Measurements from ENCODE around the gene ECT2L. TPM values are rescaled to one million over a fixed set of nuclear protein-coding genes. Genes with fewer than 3 reads are reported as not detected.

Gene ECT2L
- total RNA-seq, 1 donor from 2014 or later, result not detected

DNA sequence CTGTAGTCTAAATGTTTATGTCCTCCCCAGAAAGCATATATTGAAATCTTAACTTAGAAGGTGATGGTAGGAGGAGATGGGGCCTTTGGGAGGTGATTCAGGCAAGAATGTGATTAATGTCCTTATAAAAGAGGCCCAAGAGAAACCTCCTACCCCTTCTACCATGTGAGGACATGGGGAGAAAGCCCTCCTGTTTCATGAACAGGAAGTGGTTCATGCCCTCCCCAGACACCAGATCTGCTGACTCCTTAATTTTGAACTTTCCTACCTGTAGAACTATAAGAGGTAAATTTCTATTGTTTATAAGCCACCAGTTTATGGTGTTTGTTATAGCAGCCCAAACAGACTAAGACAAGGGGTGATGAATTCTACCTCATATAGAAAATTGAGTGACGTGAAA lies 8.7 kb upstream of the ECT2L start:
- no peak overlapping the region for H3K4me3 Mint-ChIP-seq (ENCODE audit: unreplicated experiment)
- no peak overlapping the region for H3K27ac Mint-ChIP-seq (ENCODE audit: unreplicated experiment)
- no peak for DNase-seq (ENCODE audit: low spot score)
- TF ChIP-seq, protein P1, sequence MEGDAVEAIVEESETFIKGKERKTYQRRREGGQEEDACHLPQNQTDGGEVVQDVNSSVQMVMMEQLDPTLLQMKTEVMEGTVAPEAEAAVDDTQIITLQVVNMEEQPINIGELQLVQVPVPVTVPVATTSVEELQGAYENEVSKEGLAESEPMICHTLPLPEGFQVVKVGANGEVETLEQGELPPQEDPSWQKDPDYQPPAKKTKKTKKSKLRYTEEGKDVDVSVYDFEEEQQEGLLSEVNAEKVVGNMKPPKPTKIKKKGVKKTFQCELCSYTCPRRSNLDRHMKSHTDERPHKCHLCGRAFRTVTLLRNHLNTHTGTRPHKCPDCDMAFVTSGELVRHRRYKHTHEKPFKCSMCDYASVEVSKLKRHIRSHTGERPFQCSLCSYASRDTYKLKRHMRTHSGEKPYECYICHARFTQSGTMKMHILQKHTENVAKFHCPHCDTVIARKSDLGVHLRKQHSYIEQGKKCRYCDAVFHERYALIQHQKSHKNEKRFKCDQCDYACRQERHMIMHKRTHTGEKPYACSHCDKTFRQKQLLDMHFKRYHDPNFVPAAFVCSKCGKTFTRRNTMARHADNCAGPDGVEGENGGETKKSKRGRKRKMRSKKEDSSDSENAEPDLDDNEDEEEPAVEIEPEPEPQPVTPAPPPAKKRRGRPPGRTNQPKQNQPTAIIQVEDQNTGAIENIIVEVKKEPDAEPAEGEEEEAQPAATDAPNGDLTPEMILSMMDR (IDR thresholded peaks at IDR 0.05; ENCODE audit: unreplicated experiment), result no peak
- H3K36me3 Mint-ChIP-seq (ENCODE audit: low read depth, unreplicated experiment), result no peaks in the 10 kb centered on the region
- peaks cover 3% of the 10 kb centered on the region for H3K4me1 Mint-ChIP-seq (ENCODE audit: unreplicated experiment)
- no peaks in the 10 kb centered on the region for H3K27me3 Mint-ChIP-seq (ENCODE audit: unreplicated experiment)
- no peaks in the 10 kb centered on the region for H3K9me3 Mint-ChIP-seq (ENCODE audit: unreplicated experiment)

DNA sequence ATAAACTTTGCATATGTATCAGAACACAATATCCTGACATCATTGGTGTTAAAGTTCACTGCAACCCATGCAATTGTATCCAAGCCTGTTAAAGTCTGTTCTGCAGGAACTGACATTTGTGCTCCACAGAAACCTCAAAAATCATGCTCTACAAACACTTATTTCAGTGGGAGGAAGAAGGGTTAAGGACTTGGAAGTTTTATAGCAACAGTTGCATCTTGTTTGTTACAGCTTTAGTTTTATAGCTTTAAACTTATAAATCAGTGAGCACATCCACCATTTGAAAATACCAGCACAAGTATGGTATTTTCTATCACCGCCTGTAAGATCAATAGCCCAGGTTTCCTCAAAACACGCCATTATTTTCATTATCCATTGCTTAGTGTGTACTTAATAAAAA lies 884 bp downstream of the ECT2L start:
- H3K27ac Mint-ChIP-seq (ENCODE audit: unreplicated experiment), result no peak overlapping the region
- TF ChIP-seq, protein P1 (IDR thresholded peaks at IDR 0.05; ENCODE audit: unreplicated experiment), result no peak
- no peak for DNase-seq (ENCODE audit: low spot score)
- H3K27me3 Mint-ChIP-seq (ENCODE audit: unreplicated experiment), result no peaks in the 10 kb centered on the region
- no peaks in the 10 kb centered on the region for H3K9me3 Mint-ChIP-seq (ENCODE audit: unreplicated experiment)
- no peaks in the 10 kb centered on the region for H3K36me3 Mint-ChIP-seq (ENCODE audit: low read depth, unreplicated experiment)
- H3K4me1 Mint-ChIP-seq (ENCODE audit: unreplicated experiment), result no peaks in the 10 kb centered on the region
- no peak overlapping the region for H3K4me3 Mint-ChIP-seq (ENCODE audit: unreplicated experiment)

DNA sequence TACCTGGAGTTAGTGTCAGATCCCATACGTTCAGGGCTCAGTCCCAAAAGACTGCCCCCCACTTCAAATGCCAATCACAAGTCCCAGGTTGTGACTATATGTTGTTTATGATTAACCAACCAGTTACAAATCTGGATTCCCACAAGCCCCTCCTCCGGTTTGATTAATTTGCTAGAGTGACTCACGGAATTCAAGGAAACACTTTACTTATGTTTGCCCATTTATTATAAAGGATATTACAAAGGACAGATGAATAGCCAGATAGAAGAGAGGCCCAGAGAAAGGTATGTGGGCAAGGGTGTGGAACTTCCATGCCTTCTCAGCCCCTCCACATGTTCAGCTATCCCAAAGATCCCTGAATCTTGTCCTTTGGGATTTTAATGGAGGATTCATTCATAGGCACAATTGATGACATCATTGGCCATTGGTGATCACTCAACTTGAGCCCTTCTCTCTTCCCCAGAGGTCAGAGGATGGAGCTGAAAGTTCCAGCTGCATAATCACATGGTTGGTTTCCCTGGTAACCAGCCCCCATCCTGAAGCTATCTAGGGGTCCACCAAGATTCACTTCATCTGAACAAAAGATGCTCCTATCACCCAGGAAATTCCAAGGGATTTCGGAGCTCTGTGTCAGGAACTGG lies 2.0 kb downstream of the ECT2L start:
- no peak overlapping the region for H3K4me3 Mint-ChIP-seq (ENCODE audit: unreplicated experiment)
- DNase-seq (ENCODE audit: low spot score), result no peak
- no peaks in the 10 kb centered on the region for H3K36me3 Mint-ChIP-seq (ENCODE audit: low read depth, unreplicated experiment)
- no peaks in the 10 kb centered on the region for H3K27me3 Mint-ChIP-seq (ENCODE audit: unreplicated experiment)
- TF ChIP-seq, protein P1 (IDR thresholded peaks at IDR 0.05; ENCODE audit: unreplicated experiment), result no peak
- H3K9me3 Mint-ChIP-seq (ENCODE audit: unreplicated experiment), result no peaks in the 10 kb centered on the region
- no peaks in the 10 kb centered on the region for H3K4me1 Mint-ChIP-seq (ENCODE audit: unreplicated experiment)
- no peak overlapping the region for H3K27ac Mint-ChIP-seq (ENCODE audit: unreplicated experiment)

DNA sequence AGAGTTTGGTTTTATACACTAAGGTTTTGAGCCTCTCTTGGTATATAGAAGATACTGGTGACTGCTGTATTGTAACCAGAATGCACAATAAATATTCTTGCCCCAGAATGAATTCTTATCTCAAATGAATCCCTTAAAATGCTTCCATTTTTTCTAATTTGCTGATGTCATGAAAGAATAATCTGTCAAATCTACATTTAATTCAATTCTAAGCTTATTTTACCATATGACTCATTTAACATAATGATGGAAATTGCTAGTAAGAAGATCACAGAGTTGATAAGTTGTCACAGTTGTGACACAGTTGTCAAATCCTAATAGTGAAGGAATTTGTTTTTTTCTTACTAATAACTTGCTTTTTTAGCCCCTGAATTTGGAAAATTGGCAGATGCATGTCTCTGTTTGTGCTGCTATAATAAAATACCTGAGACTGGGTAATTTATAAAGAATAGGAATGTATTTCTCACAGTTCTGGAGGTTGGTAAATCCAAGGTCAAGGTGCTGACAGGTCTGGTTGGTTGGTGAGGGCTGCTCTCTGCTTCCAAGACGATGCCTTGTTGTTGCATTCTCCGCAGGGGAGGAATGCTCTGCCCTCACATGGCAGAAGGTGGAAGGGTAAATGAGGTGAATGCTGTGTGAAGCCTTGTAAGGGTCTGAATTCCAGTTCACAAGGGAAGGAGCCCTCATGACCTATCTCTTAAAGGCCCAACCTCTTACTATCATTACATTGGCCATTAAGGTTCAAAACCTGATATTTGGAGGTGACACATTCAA lies 4.7 kb downstream of the ECT2L start:
- H3K9me3 Mint-ChIP-seq (ENCODE audit: unreplicated experiment), result no peaks in the 10 kb centered on the region
- no peak for DNase-seq (ENCODE audit: low spot score)
- H3K36me3 Mint-ChIP-seq (ENCODE audit: low read depth, unreplicated experiment), result no peaks in the 10 kb centered on the region
- TF ChIP-seq, protein P1 (IDR thresholded peaks at IDR 0.05; ENCODE audit: unreplicated experiment), result no peak
- no peak overlapping the region for H3K27ac Mint-ChIP-seq (ENCODE audit: unreplicated experiment)
- no peak overlapping the region for H3K4me3 Mint-ChIP-seq (ENCODE audit: unreplicated experiment)
- no peaks in the 10 kb centered on the region for H3K4me1 Mint-ChIP-seq (ENCODE audit: unreplicated experiment)
- no peaks in the 10 kb centered on the region for H3K27me3 Mint-ChIP-seq (ENCODE audit: unreplicated experiment)

DNA sequence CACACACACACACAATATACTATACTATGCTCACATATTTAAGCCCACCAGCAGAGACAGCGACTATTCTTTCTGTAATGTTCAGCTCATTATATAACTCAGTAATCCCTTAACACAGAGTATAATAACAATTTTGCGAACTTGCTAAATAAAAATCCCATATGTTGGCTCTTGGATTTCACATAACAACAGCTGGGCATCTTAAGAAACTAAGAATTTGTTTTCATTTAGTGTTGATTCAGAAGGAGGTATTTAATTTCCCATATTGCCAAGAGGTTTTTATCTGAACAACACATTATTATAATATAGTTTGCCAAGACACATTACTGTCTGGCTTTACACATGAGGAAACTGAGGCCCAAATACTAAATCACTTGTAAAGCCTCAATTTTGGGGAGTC lies 7.4 kb downstream of the ECT2L start:
- H3K36me3 Mint-ChIP-seq (ENCODE audit: low read depth, unreplicated experiment), result no peaks in the 10 kb centered on the region
- no peaks in the 10 kb centered on the region for H3K9me3 Mint-ChIP-seq (ENCODE audit: unreplicated experiment)
- TF ChIP-seq, protein P1 (IDR thresholded peaks at IDR 0.05; ENCODE audit: unreplicated experiment), result no peak
- no peaks in the 10 kb centered on the region for H3K27me3 Mint-ChIP-seq (ENCODE audit: unreplicated experiment)
- no peak for DNase-seq (ENCODE audit: low spot score)
- H3K4me3 Mint-ChIP-seq (ENCODE audit: unreplicated experiment), result no peak overlapping the region
- no peak overlapping the region for H3K27ac Mint-ChIP-seq (ENCODE audit: unreplicated experiment)
- no peaks in the 10 kb centered on the region for H3K4me1 Mint-ChIP-seq (ENCODE audit: unreplicated experiment)

Data from endothelial cell (in vitro differentiated cells).